ENCODE results near the gene LY6G6C.
"Not testable (repeated sequence)": the region's sequence is repeated elsewhere in the genome, so short reads cannot be mapped to it uniquely, and the experiment has no call there.

Gene LY6G6C

DNA sequence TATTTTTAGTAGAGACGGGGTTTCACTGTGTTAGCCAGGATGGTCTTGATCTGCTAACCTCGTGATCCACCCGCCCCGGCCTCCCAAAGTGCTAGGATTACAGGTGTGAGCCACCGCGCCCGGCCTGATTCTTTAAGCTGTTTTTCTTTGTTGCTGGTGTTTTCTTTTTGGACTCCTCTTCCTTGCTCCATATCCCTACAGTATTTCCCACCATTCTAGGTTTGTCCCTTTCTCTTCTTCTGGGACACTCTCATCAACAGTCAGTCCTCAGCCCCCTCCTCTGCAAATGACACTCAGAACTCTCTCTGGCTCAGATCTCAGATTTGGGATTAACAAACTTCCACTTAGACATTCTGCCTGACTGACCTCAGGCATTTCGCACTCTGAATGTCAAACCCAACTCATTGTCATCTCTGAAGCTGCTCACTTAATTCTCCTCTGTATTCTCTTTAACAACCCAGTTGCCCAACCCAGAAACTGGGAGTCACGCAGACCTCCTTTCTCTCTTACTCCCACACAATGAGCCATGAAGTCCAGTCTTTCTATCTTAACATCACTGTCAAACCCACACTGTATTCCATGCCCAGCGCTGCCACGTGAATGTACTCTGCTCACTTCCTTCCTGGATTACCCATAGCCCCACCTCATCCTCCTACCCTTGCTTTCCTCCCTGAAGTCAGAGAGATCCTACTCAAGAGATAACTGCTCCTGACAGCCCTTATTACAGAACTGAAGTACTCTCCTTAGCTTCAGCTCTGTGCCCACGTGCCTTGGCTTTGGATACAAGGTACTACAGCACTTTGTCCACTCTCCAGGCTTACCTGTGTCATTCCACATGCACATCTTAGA is 4.2 kb upstream of the LY6G6C start:
- no peak for DNase-seq

DNA sequence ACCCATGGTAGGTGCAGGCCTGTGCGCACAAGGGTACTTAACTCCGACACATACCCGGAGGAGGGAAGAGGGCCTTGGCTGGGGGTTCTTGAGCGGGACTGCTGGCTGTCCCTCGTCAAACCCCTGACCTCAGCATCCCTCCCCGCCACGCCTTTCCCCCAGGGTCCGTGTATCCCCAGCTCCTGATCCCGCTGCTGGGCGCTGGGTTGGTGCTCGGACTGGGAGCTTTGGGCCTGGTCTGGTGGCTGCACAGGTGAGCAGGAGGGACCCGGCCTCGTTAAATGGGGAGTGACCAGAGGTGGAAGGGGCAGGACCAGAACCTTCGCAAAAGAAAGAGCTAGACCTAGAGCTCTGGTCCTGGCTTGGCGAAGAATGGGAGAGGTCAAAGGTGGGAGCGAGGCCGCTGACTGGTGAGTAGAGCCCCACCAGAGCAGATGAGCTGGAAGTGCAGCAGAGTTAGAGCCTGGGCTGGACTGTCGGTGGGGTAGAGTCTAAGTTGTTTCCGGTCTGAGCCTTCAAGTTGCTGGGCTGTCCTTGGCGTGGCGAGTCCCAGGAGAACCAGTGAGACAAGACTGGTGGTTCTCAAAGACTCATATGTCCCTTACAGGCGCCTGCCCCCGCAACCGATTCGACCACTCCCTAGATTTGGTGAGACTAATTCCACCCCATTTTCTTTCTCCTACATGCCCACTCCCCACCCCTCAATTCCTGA is 2.6 kb upstream of the LY6G6C start:
- DNase-seq = no peak

DNA sequence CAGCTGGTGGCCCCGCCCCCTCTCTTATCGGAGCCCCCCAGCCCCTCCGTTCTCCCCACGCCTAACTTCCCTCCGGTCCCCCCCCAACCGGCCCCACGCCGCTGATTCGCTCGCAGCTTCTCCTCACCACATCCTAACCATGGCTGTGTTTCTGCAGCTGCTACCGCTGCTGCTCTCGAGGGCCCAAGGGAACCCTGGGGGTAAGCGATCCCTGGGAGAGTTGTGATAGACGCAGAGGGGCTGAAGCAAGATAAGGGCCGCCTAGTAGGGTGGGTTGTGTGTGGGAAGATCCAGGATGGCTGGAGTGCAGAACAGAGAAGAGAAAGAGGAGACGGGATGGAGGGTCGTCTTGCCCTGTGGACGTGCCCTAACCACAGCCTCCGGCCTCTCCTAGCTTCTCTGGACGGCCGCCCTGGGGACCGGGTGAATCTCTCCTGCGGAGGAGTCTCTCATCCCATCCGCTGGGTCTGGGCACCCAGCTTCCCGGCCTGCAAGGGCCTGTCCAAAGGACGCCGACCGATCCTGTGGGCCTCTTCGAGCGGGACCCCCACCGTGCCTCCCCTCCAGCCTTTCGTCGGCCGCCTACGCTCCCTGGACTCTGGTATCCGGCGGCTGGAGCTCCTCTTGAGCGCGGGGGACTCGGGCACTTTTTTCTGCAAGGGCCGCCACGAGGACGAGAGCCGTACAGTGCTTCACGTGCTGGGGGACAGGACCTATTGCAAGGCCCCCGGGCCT is 1.9 kb upstream of the LY6G6C start, which contains the start of gene MPIG6B:
TSS of gene MPIG6B (plus strand) at position 129 of the 735 bp plus-strand sequence. CDS start at position 140, 11 bp downstream.
- DNase-seq = no peak

DNA sequence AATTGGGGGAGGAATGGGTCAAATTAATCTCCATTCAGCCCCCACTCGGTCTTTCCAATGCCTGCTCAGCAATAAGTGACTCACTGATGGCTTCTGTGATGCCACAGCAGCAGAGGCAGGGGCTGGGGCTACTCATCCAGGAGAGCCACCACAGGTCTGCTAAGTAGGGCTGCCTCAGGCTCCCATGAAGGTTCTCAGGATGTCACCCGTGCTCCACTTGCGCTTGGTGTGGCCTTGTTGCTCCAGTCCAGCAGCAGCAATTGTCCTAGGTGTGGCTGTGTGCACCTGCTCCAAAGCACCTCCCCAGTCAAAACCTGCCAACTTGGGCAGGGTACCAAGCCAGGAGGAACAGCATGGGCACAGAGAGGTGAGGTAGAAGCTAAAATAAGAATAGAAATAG is 627 bp upstream of the LY6G6C start:
- DNase-seq = no peak

DNA sequence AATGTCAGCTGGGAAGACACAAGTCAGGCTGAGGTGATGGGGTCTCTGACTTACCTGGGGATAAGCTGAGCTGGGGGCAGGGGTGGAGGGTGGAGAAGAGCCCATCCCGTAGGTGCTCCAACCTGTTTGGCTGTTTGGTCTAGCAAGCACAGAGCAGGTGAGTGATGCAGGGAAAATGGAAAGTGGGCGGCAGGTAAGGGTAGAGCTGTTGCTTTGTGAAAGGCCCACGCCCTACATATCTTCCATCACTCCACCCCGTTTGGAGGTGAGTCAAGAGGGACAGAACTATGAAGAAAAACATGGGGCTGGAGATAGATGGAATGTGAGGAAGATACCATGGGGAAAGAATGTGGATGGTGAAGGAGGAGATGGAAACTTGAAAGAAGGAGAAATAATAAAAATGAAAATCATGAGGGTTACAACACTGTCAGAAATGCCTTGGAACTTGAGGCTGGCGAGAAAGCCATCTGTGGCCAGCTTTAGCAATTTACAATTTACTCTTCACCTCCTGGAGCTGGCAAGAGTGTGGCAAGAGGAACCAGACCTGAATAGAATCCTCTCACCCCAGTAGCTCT is 1.3 kb downstream of the LY6G6C start:
- DNase-seq = no peak

GRCh38 chr6:31719001-31719400 is 2.5 kb downstream of the LY6G6C start:
- DNase-seq = no peak

GRCh38 chr6:31718265-31718664 is 3.3 kb downstream of the LY6G6C start:
- DNase-seq = no peak

DNA sequence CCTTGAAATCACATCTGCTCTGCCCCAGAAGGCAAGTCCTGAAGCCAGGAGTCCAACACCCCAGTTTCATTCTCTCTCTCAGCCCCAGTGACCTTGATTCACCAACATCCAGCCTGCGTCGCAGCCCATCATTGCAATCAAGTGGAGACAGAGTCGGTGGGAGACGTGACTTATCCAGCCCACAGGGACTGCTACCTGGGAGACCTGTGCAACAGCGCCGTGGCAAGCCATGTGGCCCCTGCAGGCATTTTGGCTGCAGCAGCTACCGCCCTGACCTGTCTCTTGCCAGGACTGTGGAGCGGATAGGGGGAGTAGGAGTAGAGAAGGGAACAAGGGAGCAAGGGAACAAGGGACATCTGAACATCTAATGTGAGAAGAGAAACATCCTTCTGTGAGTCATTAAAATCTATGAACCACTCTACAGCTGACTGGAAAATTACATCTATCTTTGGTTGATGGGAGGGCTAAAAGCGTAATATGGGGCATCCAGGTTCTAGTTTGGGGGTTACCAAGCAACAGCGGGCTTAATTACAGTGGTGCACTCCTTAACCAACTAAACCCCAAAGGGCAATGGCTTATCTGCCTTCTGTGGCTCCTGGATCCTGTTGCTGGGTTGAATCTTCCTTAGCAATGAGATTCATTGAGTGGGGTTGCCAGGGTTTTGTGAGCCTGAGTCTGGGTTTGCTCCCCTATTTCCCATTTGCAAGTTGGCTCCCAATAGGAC is 3.9 kb downstream of the LY6G6C start:
- no peak for DNase-seq

- DNase-seq = no peak
These were observed 6.3 kb downstream of the LY6G6C start, which contains the start of gene LY6G6D for GRCh38 chr6:31715022-31715958. TSS of gene LY6G6D (plus strand) at chr6:31715348. CDS start at chr6:31715356, 8 bp downstream.

GRCh38 chr6:31713991-31714684 is 7.4 kb downstream of the LY6G6C start:
- no peak for DNase-seq

- no peak for DNase-seq
These were observed 8.1 kb downstream of the LY6G6C start for GRCh38 chr6:31713465-31713864.

DNA sequence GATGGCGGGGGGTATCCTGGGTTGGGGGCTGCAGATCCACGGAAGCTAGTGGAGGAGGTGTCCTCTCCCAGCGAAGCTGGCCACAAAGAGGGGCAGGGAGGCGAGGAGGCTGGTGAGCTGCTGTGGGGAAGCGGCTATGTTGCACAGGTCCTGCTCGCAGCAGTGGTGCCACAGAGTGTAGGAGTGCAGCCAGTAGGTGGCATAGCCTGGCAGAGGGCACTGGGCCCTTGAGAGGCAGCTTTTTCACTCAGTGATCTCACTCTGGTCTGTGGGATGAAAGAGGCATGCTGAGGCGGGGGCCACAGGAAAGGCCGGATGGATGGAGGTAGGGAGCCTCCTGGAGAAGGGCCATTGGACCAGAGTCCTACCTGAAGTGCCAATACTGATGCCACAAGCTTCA is 9.2 kb downstream of the LY6G6C start:
- DNase-seq = no peak

DNA sequence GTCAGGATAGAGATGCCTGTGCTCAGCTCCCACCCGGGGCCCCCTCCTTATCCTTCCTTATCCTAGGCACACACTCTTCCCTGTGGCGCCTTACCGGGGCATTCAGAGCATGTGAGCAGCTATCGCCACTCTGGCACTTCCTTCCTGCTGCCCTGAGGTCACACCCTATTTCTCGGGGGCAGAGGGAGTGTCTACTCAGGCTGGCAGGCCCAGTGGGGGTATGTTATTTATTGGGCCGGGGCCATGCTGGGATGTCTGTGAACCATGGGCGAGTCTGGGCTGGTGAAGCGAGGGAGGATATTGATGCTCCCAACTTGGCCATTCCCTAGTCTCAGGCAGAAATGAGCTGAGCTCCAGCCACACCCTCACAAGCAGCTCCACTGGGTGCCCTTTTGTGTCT is 10.3 kb downstream of the LY6G6C start:
- no peak for DNase-seq

- DNase-seq = no peak
These were observed 10.9 kb downstream of the LY6G6C start for GRCh38 chr6:31710523-31711219.

- not testable (repeated sequence) for DNase-seq
These were observed 12.4 kb downstream of the LY6G6C start for GRCh38 chr6:31709157-31709556.

DNA sequence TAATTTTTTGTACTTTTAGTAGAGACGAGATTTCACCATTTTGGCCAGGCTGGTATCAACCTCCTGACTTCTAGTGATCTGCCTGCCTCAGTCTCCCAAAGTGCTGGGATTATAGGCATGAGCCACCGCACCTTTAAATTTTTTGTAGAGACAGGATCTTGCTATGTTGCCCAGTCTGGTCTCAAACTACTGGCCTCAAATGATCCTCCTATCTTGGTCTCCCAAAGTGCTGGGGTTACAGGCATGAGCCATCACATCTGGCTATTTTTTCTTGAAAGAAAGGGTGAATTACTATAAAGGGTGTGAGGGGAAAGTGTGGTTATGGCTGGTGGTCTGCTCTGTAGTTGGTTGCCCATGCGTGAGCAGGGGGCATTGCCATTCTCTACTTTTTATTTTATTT is 13.3 kb downstream of the LY6G6C start:
- no peak for DNase-seq

DNA sequence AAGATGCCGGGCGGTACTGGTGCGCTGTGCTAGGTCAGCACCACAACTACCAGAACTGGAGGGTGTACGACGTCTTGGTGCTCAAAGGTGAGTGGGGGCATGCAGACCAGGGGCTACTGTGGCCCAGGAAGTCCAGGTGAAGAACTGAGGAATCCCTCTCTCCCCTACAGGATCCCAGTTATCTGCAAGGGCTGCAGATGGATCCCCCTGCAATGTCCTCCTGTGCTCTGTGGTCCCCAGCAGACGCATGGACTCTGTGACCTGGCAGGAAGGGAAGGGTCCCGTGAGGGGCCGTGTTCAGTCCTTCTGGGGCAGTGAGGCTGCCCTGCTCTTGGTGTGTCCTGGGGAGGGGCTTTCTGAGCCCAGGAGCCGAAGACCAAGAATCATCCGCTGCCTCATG is 13.8 kb downstream of the LY6G6C start:
- DNase-seq = no peak

DNA sequence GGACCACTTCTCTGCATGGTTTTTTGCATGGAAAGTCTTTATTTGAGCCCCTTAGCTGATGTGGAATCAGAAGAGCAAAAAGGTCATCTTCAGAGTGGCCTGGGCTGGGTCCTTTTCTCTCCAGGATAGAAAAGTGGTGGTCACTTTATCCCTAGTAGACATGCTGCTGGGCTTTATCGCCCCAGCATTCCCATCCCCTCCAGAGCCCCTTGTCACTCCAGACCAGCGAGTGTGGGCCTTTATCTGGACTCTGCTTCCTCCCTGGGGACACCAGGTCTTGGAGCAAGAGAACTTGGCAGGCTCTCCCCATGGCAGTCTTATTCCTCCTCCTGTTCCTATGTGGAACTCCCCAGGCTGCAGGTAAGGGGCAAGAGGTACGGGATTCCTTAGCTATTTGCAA is 14.9 kb downstream of the LY6G6C start, which contains the start of gene LY6G6F:
TSS of gene LY6G6F (plus strand) at position 268 of the 400 bp plus-strand sequence. CDS start at position 309, 41 bp downstream.
- no peak for DNase-seq

DNA sequence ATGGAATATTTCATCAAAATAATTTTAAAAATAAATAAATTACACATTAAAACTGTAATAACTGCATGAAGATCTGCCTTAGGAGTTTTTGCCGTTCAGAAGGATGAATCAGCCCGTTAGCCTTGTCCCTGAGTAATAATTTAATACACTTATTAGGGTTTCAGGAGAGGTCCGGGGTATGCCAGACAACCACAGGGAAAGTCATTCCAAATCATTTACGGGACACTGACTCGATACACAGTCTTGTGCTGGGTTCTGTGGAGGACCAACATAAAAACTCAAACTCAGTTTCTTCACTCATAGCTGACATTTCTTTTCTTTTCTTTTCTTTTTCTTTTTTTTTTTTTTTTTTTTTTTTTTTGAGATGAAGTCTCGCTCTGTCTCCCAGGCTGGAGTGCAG is 15.6 kb downstream of the LY6G6C start:
- DNase-seq = peak; percentile 28

Data from EL (cell line).